ENCODE measurements around the gene DCLK2.
A peak's percentile ranks its signal among the peaks of the same experiment; 100 is the strongest.

Gene DCLK2

DNA sequence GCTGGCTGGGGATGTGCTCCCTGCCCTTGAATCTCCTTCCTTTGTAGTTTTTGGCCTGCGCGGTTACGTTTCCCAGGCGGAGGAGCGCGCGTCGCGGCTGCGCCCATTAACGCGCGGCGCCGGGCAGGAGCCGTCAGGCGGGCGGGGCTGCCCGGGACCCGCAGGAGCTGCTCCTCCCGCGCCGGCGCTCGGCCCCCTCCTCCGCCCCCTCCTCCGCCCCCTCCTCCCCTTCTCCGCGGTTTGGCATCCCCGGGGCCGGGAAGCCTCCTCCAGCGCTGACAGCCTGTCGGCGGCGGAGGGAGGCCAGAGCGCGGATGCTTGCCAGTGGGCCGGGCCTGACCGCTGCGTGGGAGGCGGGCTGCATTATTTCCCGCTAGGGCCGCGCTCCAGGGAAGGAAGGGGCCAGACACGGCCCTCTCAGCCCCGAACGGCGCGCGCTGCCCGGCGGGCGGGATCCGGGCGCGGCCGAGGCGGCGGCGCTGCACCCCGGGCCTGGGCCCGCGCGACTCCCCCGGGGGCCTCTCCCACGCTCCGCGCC lies at the start of gene DCLK2:
DCLK2 (plus strand) TSS at position 405 of the 538 bp plus-strand sequence. CDS start 583 bp downstream, outside the sequence.
- DNase-seq: peak; percentile 67 to 76

GRCh38 chr4:150032541-150032940 lies 45.7 kb upstream of the DCLK2 start:
- no peak for DNase-seq

GRCh38 chr4:150033081-150033480 lies 45.2 kb upstream of the DCLK2 start:
- no peak for DNase-seq

GRCh38 chr4:150033901-150034300 lies 44.3 kb upstream of the DCLK2 start:
- peak; percentile 5 to 56 for DNase-seq

GRCh38 chr4:150037251-150037856 lies 40.9 kb upstream of the DCLK2 start:
- no peak for DNase-seq

- DNase-seq: no peak
These were observed 39.7 kb upstream of the DCLK2 start for GRCh38 chr4:150038335-150039076.

GRCh38 chr4:150039274-150040127 lies 38.7 kb upstream of the DCLK2 start:
- peak; percentile 37 for DNase-seq

DNA sequence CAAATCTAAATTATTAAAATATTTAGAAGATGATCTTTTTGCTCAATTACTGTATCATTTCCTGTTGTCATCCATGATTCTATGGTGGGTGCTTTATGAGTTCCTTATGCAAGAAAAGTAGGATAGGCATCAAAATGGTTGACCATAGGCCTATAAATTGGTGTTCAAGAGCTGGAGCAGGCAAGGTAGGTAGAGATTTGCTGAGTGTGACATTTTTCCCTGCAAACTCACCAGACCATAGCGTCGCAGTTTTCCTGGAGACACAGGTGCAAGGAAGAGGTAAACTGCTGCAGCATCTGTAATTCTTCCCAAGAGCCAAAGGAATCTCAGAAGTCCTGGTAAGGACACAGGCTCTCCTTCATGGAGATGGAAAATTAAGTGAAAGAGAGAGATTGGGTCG lies 33.7 kb upstream of the DCLK2 start:
- DNase-seq: no peak

DNA sequence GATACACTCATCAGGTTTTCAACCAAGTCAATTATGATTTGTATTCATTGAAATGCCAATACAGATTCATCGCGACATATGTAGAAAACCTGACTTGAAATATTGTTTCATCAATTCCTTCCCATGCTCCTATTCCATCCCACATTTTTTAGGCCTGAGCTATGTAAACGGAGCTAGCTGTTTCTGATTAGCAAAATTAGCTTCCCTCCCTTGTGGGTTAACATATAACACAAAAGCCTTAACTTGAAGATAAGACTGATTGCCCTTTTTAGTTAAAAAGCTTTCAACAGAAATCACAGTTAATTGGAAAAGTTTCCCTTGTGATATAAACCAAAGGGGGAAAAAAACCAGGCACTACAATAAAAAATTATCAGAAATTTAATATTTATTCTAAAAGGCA lies 32.8 kb upstream of the DCLK2 start:
- no peak for DNase-seq

DNA sequence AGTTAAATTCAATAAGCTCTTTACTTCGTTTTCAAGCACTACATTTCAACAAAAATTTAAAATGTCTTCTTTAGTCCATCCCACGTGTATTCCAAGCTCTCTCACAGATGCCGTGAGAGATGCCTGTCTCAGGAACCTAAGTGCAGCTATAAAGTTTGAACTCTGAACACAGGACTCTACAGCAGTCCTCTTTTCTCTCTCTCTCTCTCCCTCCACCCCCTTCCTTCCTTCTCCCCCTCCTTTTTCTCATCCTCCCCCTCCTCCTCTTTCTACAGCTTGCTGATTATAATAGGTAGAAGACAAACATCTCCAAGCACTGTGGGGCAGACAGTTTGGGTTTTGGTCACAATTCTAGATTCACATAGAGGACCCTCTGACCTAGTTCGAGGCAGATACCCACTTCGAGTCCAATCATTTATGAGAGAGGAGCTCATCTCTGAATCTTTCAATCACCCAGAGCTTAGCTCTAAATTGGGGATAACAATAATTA lies 31.5 kb upstream of the DCLK2 start:
- no peak for DNase-seq

DNA sequence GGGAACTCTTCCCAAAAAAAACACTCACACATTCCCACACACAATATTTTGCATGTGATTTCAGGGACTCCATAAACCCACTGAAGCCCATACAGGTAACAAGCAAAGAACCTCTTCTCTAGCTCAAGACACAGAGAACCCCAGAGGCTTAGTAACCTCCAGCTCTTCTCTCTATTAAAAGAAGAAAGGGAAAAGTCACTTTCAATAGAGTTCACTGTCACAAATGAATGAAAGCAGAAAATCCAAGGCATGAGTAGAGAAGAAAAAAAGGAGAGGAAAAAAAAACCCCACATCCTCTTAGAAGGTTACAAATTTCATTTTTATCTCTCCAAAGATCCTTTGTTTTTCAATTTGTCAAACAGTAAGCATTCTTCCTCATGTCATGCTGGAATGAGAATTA lies 30.7 kb upstream of the DCLK2 start:
- no peak for DNase-seq

- DNase-seq: no peak
These were observed 28.6 kb upstream of the DCLK2 start for GRCh38 chr4:150049682-150050081.

DNA sequence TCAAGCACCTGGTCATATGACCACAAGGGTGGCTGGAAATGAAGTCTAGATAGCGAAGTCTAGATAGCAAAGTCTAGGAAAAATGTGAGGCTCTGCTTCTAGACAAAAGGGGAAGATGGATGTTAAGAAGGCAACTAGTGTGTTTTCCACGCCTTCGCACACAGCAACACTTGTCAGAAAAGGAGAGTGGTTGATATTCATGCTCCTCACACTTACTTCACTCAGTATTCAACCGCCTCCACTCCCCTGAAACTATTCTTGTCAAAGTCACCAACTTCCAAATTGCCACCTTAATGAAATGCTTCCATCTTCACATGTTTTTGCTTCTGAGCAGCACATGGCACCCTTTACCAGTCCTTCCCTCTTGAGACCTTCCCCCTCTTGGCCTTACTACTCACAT lies 27.7 kb upstream of the DCLK2 start:
- DNase-seq: no peak

DNA sequence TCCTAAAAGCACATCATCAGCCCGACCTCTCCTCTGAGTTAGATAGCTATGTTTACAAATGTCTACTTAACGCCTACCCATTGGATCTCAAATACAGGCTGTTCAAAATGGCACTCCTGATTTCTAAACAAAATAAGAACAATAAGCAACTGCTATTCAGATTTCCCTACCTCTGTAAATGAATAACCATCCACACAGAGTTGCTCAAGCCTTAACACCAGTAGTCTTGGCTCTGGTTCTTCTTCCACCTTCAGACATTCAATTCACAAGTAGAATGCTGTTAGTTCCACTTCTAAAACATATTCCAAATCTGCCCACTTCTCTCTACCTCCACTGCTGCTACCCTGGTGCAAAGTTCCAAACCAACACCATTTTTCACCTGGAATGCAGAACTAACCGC lies 27.1 kb upstream of the DCLK2 start:
- no peak for DNase-seq

GRCh38 chr4:150055467-150055866 lies 22.8 kb upstream of the DCLK2 start:
- no peak for DNase-seq

GRCh38 chr4:150056569-150056968 lies 21.7 kb upstream of the DCLK2 start:
- DNase-seq: no peak

DNA sequence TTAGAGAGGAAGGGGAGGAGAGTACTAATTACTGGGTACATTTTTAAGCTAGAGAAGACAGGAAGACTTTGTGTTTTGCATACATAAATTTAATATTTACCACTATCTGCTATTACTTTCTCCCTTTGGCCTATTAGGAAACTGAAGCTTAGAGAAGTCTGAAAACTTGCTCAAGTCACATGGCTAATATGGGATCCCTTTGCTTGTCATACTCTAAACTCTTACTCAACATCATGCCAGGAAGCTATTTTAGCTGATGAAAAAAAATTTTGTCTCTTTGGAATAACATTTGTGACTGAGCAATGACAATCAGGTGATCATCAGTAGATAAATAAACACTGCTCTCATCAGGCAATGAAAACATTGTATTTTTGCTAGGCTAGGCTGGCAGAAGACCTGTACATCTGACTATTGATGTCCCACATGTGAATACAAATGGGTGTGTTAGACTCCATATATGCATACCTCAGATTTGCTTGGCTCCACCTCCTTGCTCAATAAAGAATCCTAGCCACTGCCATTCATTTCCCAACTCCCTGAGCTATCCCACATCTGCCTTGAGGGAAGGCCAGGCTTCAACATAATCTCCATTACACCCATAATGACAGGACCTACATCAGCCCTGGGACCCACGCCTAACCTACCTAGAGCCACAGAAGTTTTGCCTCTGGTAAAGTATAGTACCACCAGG lies 17.0 kb upstream of the DCLK2 start:
- no peak for DNase-seq

- no peak for DNase-seq
These were observed 15.1 kb upstream of the DCLK2 start for GRCh38 chr4:150063128-150063527.

DNA sequence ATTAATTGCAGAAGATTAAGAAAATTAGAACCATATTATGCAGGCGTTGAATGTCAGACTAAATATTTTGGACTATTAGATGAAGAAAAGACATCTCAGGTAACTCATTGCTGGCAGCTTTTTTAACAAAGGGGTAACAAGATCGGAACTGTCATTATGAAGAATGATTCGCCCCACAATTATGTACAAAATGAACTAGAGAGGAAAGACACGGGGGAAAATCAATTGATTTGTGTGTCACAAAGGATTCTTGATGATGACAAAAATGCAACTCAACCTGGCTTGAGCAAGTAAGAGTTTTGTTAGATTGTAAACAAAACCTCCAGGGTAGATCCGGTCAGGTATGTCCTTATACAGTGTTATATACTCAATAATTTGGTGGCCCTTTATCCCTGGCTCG lies 12.5 kb upstream of the DCLK2 start:
- no peak for DNase-seq

DNA sequence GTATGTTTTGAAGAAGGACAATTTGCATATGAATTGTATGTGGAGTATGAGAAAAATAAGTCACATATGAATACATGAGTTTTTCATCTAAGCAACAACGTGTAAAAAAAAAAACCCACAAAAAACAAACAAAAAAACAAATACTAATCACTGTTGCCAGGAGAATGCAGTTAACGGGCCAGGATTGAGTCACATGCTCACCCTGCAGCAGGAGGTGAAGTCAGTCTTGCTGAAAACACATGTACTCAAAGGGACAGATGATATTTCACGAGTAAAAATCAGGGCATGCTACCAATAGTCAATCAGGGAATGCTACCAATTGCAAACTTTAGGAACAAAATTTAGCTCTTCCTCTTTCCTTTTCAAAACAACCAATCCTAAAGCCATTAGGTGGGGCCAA lies 10.4 kb upstream of the DCLK2 start:
- no peak for DNase-seq

- no peak for DNase-seq
These were observed 9.8 kb upstream of the DCLK2 start for GRCh38 chr4:150068300-150068960.

DNA sequence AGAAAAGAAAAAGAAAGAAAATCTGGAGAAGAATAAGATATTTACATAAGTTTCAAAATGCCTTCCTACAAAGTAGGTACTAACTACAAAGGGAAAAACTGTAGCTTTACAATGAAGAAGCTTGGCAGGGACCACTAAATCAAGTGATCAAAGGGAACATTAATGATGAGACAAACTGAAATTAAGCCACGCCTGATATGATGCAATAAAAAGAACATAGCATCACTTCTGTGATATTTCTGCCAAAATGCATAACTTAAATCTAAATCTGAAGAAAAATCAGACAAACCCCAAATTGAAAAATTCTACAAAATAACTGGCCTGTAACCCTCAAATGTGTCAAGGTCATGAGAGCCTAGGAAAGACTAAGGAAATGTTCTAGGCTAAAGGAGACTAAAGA lies 8.9 kb upstream of the DCLK2 start:
- DNase-seq: no peak
